Esophagus muscularis mucosa (tissue), 4 donors: Measurements from ENCODE around the gene POLQ. TPM values are rescaled to one million over a fixed set of nuclear protein-coding genes. Genes with fewer than 3 reads are reported as not detected.
"Not testable (repeated sequence)": the region's sequence is repeated elsewhere in the genome, so short reads cannot be mapped to it uniquely, and the experiment has no call there.

Experiments
- DNase-seq: peaks from one replicate; pipeline ENCODE4 v3.0.0-alpha.2; 2017; ENCODE audit errors: extremely low spot score
- H3K27ac ChIP-seq, 4 donors: fragments of 200-600 bp; sonication (generic); replicated peaks in 1 of 4; 1 replicate in 3 of 4; 2 replicates in 1 of 4; pipeline ENCODE4 v1.5.1; 2016 to 2019; ENCODE audit warnings: mild to moderate bottlenecking in 1 of 4
- H3K27me3 ChIP-seq, 4 donors: fragments of 200-600 bp; sonication (generic); one replicate each; pipeline versions ENCODE4 v1.5.1 to v1.6.0; 2016 to 2019
- H3K36me3 ChIP-seq, 4 donors: fragments of 200-600 bp; sonication (generic); one replicate each; pipeline ENCODE4 v1.5.1; 2016 to 2019
- H3K4me1 ChIP-seq, 4 donors: fragments of 200-600 bp; sonication (generic); one replicate each; pipeline ENCODE4 v1.5.1; 2016 to 2019
- H3K4me3 ChIP-seq, 4 donors: fragments of 200-600 bp; sonication (generic); 1 replicate in 2 of 4; 2 replicates in 2 of 4; pipeline ENCODE4 v1.5.1; 2016 to 2019; ENCODE audit warnings: mild to moderate bottlenecking in 4 of 4, moderate library complexity in 1 of 4
- H3K9me3 ChIP-seq, 4 donors: fragments of 200-600 bp; sonication (generic); 1 replicate in 3 of 4; 2 replicates in 1 of 4; pipeline ENCODE4 v1.5.1; 2016 to 2019
- CTCF ChIP-seq, 3 experiments: fragments of 200-600 bp in 2 of 3; fragments of 450-650 bp in 1 of 3; sonication (generic) in 2 of 3; IDR thresholded peaks; one replicate each; pipeline ENCODE4 v1.5.1; 2017 to 2019; ENCODE audit warnings: antibody characterized with exemption in 3 of 3, mild to moderate bottlenecking in 2 of 3, moderate library complexity in 1 of 3
- EP300 ChIP-seq: sonication (generic); formaldehyde crosslinking; IDR thresholded peaks from one replicate; pipeline ENCODE4 v1.6.1; 2017; ENCODE audit warnings: antibody characterized with exemption
- POLR2A ChIP-seq: fragments of 450-650 bp; IDR thresholded peaks from one replicate; pipeline ENCODE4 v1.6.1; 2017; ENCODE audit warnings: antibody characterized with exemption, moderate library complexity, mild to moderate bottlenecking, low read depth
- POLR2AphosphoS5 ChIP-seq, 2 donors: sonication (generic); formaldehyde crosslinking; IDR thresholded peaks; one replicate each; pipeline ENCODE4 v1.6.1; 2017; ENCODE audit warnings: antibody characterized with exemption in 2 of 2
- WGBS: methylation state at CpG from one replicate; pipeline ENCODE4 v1.1.5; 2018; 5-methylcytosine and 5-hydroxymethylcytosine counted together
- intact Hi-C: fragments of 100-400 bp; cut with DNase I; formaldehyde crosslinking; loops from one replicate; pipeline ENCODE4 v1.15.1; 2023
- total RNA-seq, 4 donors: library from RNA; depleted of rRNA; stranded (reverse); fragments of >200 nt; gene quantifications; one replicate each; pipeline versions ENCODE4 v1.1.0 to v1.2.1, GENCODE V29; 2016

Gene POLQ
- total RNA-seq, 4 donors from 2014 or later: under 0.01 to 0.40 (median 0.15) TPM

GRCh38 chr3:121399820-121400219 lies 146.0 kb downstream of the POLQ start:
- DNase-seq: no peak
- intact Hi-C loops: no loop called here
- Histone ChIP-seq H3K4me1 (no peaks in the 10 kb centered on the region), H3K27ac (no peak overlapping the region), H3K9me3 (no peaks in the 10 kb centered on the region), H3K27me3 (no peaks in the 10 kb centered on the region), H3K36me3 (no peaks in the 10 kb centered on the region), H3K4me3 (no peak overlapping the region)
- TF ChIP-seq EP300: no peak
- no peak for TF ChIP-seq POLR2AphosphoS5 (IDR thresholded peaks at IDR 0.05)
- TF ChIP-seq POLR2A: no peak
- TF ChIP-seq CTCF (IDR thresholded peaks at IDR 0.05): no peak

GRCh38 chr3:121398051-121398450 lies 147.7 kb downstream of the POLQ start:
- H3K4me1 ChIP-seq, DNase-seq, H3K9me3 ChIP-seq, H3K36me3 ChIP-seq, intact Hi-C loops, H3K4me3 ChIP-seq, H3K27me3 ChIP-seq, H3K27ac ChIP-seq: not testable (repeated sequence)
- WGBS: 78% methylated on average over 8 of the region's 8 CpGs

- H3K27me3 ChIP-seq, DNase-seq, intact Hi-C loops, H3K9me3 ChIP-seq, H3K27ac ChIP-seq, H3K4me3 ChIP-seq, H3K4me1 ChIP-seq, H3K36me3 ChIP-seq: not testable (repeated sequence)
- WGBS: no CpG with 5 or more reads among the region's 1 CpG
These were observed 149.8 kb downstream of the POLQ start for GRCh38 chr3:121395967-121396366.

- H3K36me3 ChIP-seq, DNase-seq, H3K27ac ChIP-seq, H3K9me3 ChIP-seq, H3K4me1 ChIP-seq, H3K27me3 ChIP-seq, H3K4me3 ChIP-seq, intact Hi-C loops: not testable (repeated sequence)
- WGBS: 82% methylated on average over 3 of the region's 3 CpGs
These were observed 157.5 kb downstream of the POLQ start for GRCh38 chr3:121388308-121388707.

Other genes with a start within 250 kb of the POLQ start
- gene ARGFX, start 22.0 kb upstream of the POLQ start, total RNA-seq: not detected
- not detected for gene FBXO40, start 47.4 kb upstream of the POLQ start, total RNA-seq
- 10 to 100 TPM; 20.5 to 71.7 (median 35.5) TPM for gene HCLS1, start 114.9 kb upstream of the POLQ start, total RNA-seq
- gene GOLGB1, start 203.8 kb upstream of the POLQ start, total RNA-seq: 10 to 100 TPM; 55.7 to 73.9 (median 69.3) TPM